ENCODE data around the gene GTF2B.
"Not testable (repeated sequence)": the region's sequence is repeated elsewhere in the genome, so short reads cannot be mapped to it uniquely, and the experiment has no call there.

GTF2B gene

GRCh38 chr1:88891318-88891950, at the start of gene GTF2B:
Gene GTF2B (minus strand): TSS chr1:88891567. CDS start chr1:88891499, 68 bp downstream.
- Histone ChIP-seq H3K79me2 (ENCODE audit: insufficient read depth, low read length) (peaks cover 40% of the 10 kb centered on the region), H3K9ac (ENCODE audit: low read length) (peak within 1 kb of the TSS; percentile 86), H2AFZ (ENCODE audit: low read depth, low read length, severe bottlenecking) (peak within 1 kb of the TSS; percentile 83), H3K4me2 (ENCODE audit: low read depth, low read length, poor library complexity, severe bottlenecking) (peak within 1 kb of the TSS; percentile 95), H3K36me3 (ENCODE audit: low read length) (peaks cover 10% of the 10 kb centered on the region; the same call in 1 of the 2 replicates), H4K20me1 (ENCODE audit: low read depth, low read length) (peaks cover 5% of the 10 kb centered on the region; the same call in 1 of the 2 replicates), H3K27me3 (ENCODE audit: low read length) (no peaks in the 10 kb centered on the region), H3K9me3 (ENCODE audit: insufficient read depth, low read length) (no peaks in the 10 kb centered on the region), H3K4me3 (ENCODE audit: insufficient read depth, low read length, poor library complexity, severe bottlenecking) (peak within 1 kb of the TSS; percentile 86), H3F3A (ENCODE audit: insufficient read depth) (no peaks in the 10 kb centered on the region), H3K9me2 (replicated peaks; ENCODE audit: insufficient read depth, low read length) (no peaks in the 10 kb centered on the region), H3K27ac (ENCODE audit: low read depth, low read length) (peak within 1 kb of the TSS; percentile 51)
- no peak for TF ChIP-seq EZH2phosphoT487 (conservative IDR thresholded peaks at IDR 0.05; ENCODE audit: low read length)
- TF ChIP-seq CTCF (IDR thresholded peaks at IDR 0.05; ENCODE audit: insufficient read depth, low read length, poor library complexity, severe bottlenecking): no peak

GRCh38 chr1:88938528-88938927, 47.2 kb upstream of the GTF2B start:
- not testable (repeated sequence) for H3K27ac ChIP-seq (ENCODE audit: low read depth, low read length); H3K4me3 ChIP-seq (ENCODE audit: insufficient read depth, low read length, poor library complexity, severe bottlenecking); H3K4me2 ChIP-seq (ENCODE audit: low read depth, low read length, poor library complexity, severe bottlenecking); H3K27me3 ChIP-seq (ENCODE audit: low read length); H3K9me2 ChIP-seq (replicated peaks; ENCODE audit: insufficient read depth, low read length); H2AFZ ChIP-seq (ENCODE audit: low read depth, low read length, severe bottlenecking); H3K9ac ChIP-seq (ENCODE audit: low read length); H3K36me3 ChIP-seq (ENCODE audit: low read length); H3K9me3 ChIP-seq (ENCODE audit: insufficient read depth, low read length); H3K79me2 ChIP-seq (ENCODE audit: insufficient read depth, low read length); H4K20me1 ChIP-seq (ENCODE audit: low read depth, low read length)
- peaks cover 10% of the 10 kb centered on the region for H3F3A ChIP-seq (ENCODE audit: insufficient read depth)

- Histone ChIP-seq H3K9me2 (replicated peaks; ENCODE audit: insufficient read depth, low read length) (no peaks in the 10 kb centered on the region), H2AFZ (ENCODE audit: low read depth, low read length, severe bottlenecking) (no peak overlapping the region), H3K27ac (ENCODE audit: low read depth, low read length) (no peak overlapping the region), H3K36me3 (ENCODE audit: low read length) (no peaks in the 10 kb centered on the region; the same call in 1 of the 2 replicates), H3K79me2 (ENCODE audit: insufficient read depth, low read length) (no peaks in the 10 kb centered on the region), H3K27me3 (ENCODE audit: low read length) (no peaks in the 10 kb centered on the region), H3K9ac (ENCODE audit: low read length) (no peak overlapping the region), H3F3A (ENCODE audit: insufficient read depth) (peaks cover 10% of the 10 kb centered on the region), H3K4me2 (ENCODE audit: low read depth, low read length, poor library complexity, severe bottlenecking) (no peak overlapping the region), H3K9me3 (ENCODE audit: insufficient read depth, low read length) (no peaks in the 10 kb centered on the region), H3K4me3 (ENCODE audit: insufficient read depth, low read length, poor library complexity, severe bottlenecking) (no peak overlapping the region), H4K20me1 (ENCODE audit: low read depth, low read length) (no peaks in the 10 kb centered on the region)
- TF ChIP-seq EZH2phosphoT487 (conservative IDR thresholded peaks at IDR 0.05; ENCODE audit: low read length) (no peak), CTCF (IDR thresholded peaks at IDR 0.05; ENCODE audit: insufficient read depth, low read length, poor library complexity, severe bottlenecking) (no peak)
Observed at GRCh38 chr1:88936760-88937342, 45.5 kb upstream of the GTF2B start.

- Histone ChIP-seq H3K27ac (ENCODE audit: low read depth, low read length) (no peak overlapping the region), H3K9me3 (ENCODE audit: insufficient read depth, low read length) (no peaks in the 10 kb centered on the region), H3K4me2 (ENCODE audit: low read depth, low read length, poor library complexity, severe bottlenecking) (no peak overlapping the region), H3K4me3 (ENCODE audit: insufficient read depth, low read length, poor library complexity, severe bottlenecking) (no peak overlapping the region), H3K79me2 (ENCODE audit: insufficient read depth, low read length) (no peaks in the 10 kb centered on the region), H3K9ac (ENCODE audit: low read length) (no peak overlapping the region), H4K20me1 (ENCODE audit: low read depth, low read length) (no peaks in the 10 kb centered on the region), H2AFZ (ENCODE audit: low read depth, low read length, severe bottlenecking) (no peak overlapping the region), H3F3A (ENCODE audit: insufficient read depth) (peaks cover 10% of the 10 kb centered on the region), H3K9me2 (replicated peaks; ENCODE audit: insufficient read depth, low read length) (no peaks in the 10 kb centered on the region), H3K27me3 (ENCODE audit: low read length) (no peaks in the 10 kb centered on the region), H3K36me3 (ENCODE audit: low read length) (no peaks in the 10 kb centered on the region; the same call in 1 of the 2 replicates)
- TF ChIP-seq EZH2phosphoT487 (conservative IDR thresholded peaks at IDR 0.05; ENCODE audit: low read length) (no peak), CTCF (IDR thresholded peaks at IDR 0.05; ENCODE audit: insufficient read depth, low read length, poor library complexity, severe bottlenecking) (no peak)
Observed at GRCh38 chr1:88936223-88936523, 44.8 kb upstream of the GTF2B start.

All from SU-DHL-6 (cell line).